A549 treated with Mapracorat at 1 μM for 4 hours (cell line): ENCODE data around the gene C12orf56. TPM values are rescaled to one million over a fixed set of nuclear protein-coding genes. Genes with fewer than 3 reads are reported as not detected.

Source experiments
- total RNA-seq: library from RNA; stranded (reverse); fragments of 200-300 nt; extraction: Qiagen RNA extraction; gene quantifications from 5 replicates; pipeline ENCODE4 v1.2.3, GENCODE V29; 2022

Gene C12orf56
- total RNA-seq = 0.12 TPM in 1 of 5 replicates, not detected in the others

DNA sequence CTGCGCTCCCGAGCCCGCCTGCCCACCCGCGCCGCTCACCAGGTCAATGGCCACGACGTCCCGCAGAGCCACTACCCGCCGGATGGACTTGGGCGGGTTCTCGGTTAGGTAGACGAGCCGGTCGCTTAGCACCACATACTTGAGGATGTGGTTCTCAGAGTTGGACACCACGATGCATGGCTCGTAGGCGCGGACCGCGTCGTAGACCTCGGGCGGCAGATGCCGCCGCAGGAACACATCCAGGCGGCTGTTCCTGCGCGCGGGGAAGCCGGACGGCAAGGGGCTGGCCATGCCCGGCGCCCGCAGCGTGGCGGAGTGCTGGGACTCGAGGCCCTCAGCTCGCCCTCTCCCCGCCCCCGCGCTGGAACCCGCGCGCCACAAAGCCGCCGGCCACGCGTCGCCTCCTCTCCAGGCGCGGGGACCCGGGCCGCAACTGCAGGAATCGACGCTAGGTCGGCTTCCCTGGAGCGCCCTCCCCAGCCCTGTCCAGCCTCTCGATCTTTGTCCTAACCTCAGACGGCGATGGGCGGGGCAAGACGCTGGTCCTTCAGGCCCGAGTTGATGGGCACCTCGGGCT, at the start of gene C12orf56:
C12orf56 (minus strand) TSS at position 484 of the 577 bp plus-strand sequence; CDS start at position 291, 193 bp downstream.

GRCh38 chr12:64403707-64404469, 13.3 kb upstream of the C12orf56 start, which contains the start of gene XPOT:
Gene XPOT, plus strand, starts transcription at chr12:64404392. Its CDS starts 5,644 bp downstream, at chr12:64410036.

GRCh38 chr12:64222009-64222765, 168.4 kb downstream of the C12orf56 start, which contains the start of gene KICS2:
Gene KICS2, minus strand, starts transcription at chr12:64222296. Its CDS starts 59 bp downstream, at chr12:64222237.

Other genes with a start within 250 kb of the C12orf56 start
- 6.6 to 8.7 TPM (median 7.7 TPM) in 5 replicates for gene KICS2, start 168.5 kb downstream of the C12orf56 start, total RNA-seq
- 37.7 to 49.7 TPM (median 45.2 TPM) in 5 replicates for gene XPOT, start 13.6 kb upstream of the C12orf56 start, total RNA-seq
- gene TBK1, start 61.4 kb upstream of the C12orf56 start, total RNA-seq = 20.4 to 24.8 TPM (median 23.5 TPM) in 5 replicates
- gene RASSF3, start 219.7 kb upstream of the C12orf56 start, total RNA-seq = 20.9 to 29.3 TPM (median 22.9 TPM) in 5 replicates